ENCODE data around the gene TSHB. TPM values are rescaled to one million over a fixed set of nuclear protein-coding genes. Genes with fewer than 3 reads are reported as not detected.

Gene TSHB
- total RNA-seq, 2 donors from 2014 or later = not detected

- no peak overlapping the region for H3K4me3 ChIP-seq
- no peaks in the 10 kb centered on the region for H3K27me3 ChIP-seq
- no peak overlapping the region for H3K27ac ChIP-seq
- no peaks in the 10 kb centered on the region for H3K9me3 ChIP-seq
- no peak for DNase-seq
- H3K4me1 ChIP-seq = no peaks in the 10 kb centered on the region
- TF ChIP-seq POLR2A (IDR thresholded peaks at IDR 0.05) = no peak
- TF ChIP-seq CTCF (IDR thresholded peaks at IDR 0.05) = no peak
- intact Hi-C loops (cut with DNase I) = no loop called here
- WGBS, 2 donors = 59 to 71% methylated on average over 9 of the region's 9 CpGs
- no peaks in the 10 kb centered on the region for H3K36me3 ChIP-seq (replicated peaks in 1 of 2; ENCODE audit: insufficient read depth in 1 of 2, low read depth in 2 of 2)
- ATAC-seq = no peak
Observed at GRCh38 chr1:115056395-115056798, 26.8 kb downstream of the TSHB start.

- H3K36me3 ChIP-seq (replicated peaks in 1 of 2; ENCODE audit: insufficient read depth in 1 of 2, low read depth in 2 of 2) = no peaks in the 10 kb centered on the region
- DNase-seq (no peak), ATAC-seq (no peak)
- no peaks in the 10 kb centered on the region for H3K27me3 ChIP-seq
- peaks cover 5% of the 10 kb centered on the region for H3K4me1 ChIP-seq
- intact Hi-C loops (cut with DNase I) = no loop called here
- no peak overlapping the region for H3K27ac ChIP-seq
- TF ChIP-seq CTCF (IDR thresholded peaks at IDR 0.05) (no peak), POLR2A (IDR thresholded peaks at IDR 0.05) (no peak)
- no peaks in the 10 kb centered on the region for H3K9me3 ChIP-seq
- no peak overlapping the region for H3K4me3 ChIP-seq
- WGBS, 2 donors = 60 to 74% methylated on average over 6 of the region's 6 CpGs
Observed at GRCh38 chr1:115057661-115058254, 28.1 kb downstream of the TSHB start.

- WGBS, 2 donors = 48 to 50% methylated on average over 2 of the region's 2 CpGs
- TF ChIP-seq POLR2A (IDR thresholded peaks at IDR 0.05) (no peak), CTCF (IDR thresholded peaks at IDR 0.05) (no peak)
Observed at GRCh38 chr1:115059316-115059715, 29.7 kb downstream of the TSHB start.

GRCh38 chr1:115060501-115060900 lies 30.9 kb downstream of the TSHB start:
- Histone ChIP-seq H3K9me3 (no peaks in the 10 kb centered on the region), H3K27me3 (no peaks in the 10 kb centered on the region), H3K4me1 (peaks cover 5% of the 10 kb centered on the region), H3K4me3 (no peak overlapping the region), H3K36me3 (replicated peaks in 1 of 2; ENCODE audit: insufficient read depth in 1 of 2, low read depth in 2 of 2) (no peaks in the 10 kb centered on the region), H3K27ac (no peak overlapping the region)
- 48 to 54% methylated on average over 4 of the region's 4 CpGs for WGBS, 2 donors
- ATAC-seq (no peak), DNase-seq (no peak)
- intact Hi-C loops (cut with DNase I) = no loop called here
- TF ChIP-seq POLR2A (IDR thresholded peaks at IDR 0.05) (no peak), CTCF (IDR thresholded peaks at IDR 0.05) (no peak)

More at GRCh38 chr1:115059316-115059715, 29.7 kb downstream of the TSHB start:
- no peaks in the 10 kb centered on the region for H3K36me3 ChIP-seq (replicated peaks in 1 of 2; ENCODE audit: insufficient read depth in 1 of 2, low read depth in 2 of 2)
- H3K4me1 ChIP-seq = peaks cover 5% of the 10 kb centered on the region
- no peaks in the 10 kb centered on the region for H3K27me3 ChIP-seq
- no peaks in the 10 kb centered on the region for H3K9me3 ChIP-seq
- H3K4me3 ChIP-seq = no peak overlapping the region
- intact Hi-C loops (cut with DNase I) = no loop called here
- H3K27ac ChIP-seq = no peak overlapping the region
- ATAC-seq = no peak
- no peak for DNase-seq

GRCh38 chr1:115062542-115063004 lies 32.9 kb downstream of the TSHB start:
- no peaks in the 10 kb centered on the region for H3K27me3 ChIP-seq
- WGBS, 2 donors = 53 to 73% methylated on average over 7 of the region's 7 CpGs
- TF ChIP-seq POLR2A (IDR thresholded peaks at IDR 0.05) = no peak
- TF ChIP-seq CTCF (IDR thresholded peaks at IDR 0.05) = no peak
- peak overlapping the region in 3 of 4 donors; percentile 15 to 49 (median 29) for H3K27ac ChIP-seq
- ATAC-seq (peak; percentile 77), DNase-seq (peak; percentile 23 to 54 (median 42))
- H3K4me1 ChIP-seq = peaks cover 5% of the 10 kb centered on the region
- no peaks in the 10 kb centered on the region for H3K9me3 ChIP-seq
- H3K4me3 ChIP-seq = no peak overlapping the region
- H3K36me3 ChIP-seq (replicated peaks in 1 of 2; ENCODE audit: insufficient read depth in 1 of 2, low read depth in 2 of 2) = no peaks in the 10 kb centered on the region
- intact Hi-C loops (cut with DNase I) = no loop called here
